NCI-H345 treated with DMSO at 0.1 percent for 48 hours (cell line): ENCODE data around the gene EFCAB5.
"Not testable (repeated sequence)": the region's sequence is repeated elsewhere in the genome, so short reads cannot be mapped to it uniquely, and the experiment has no call there.

Source experiments
- DNase-seq: peaks from one replicate; lab custom pipeline; 2025; ENCODE audit not compliant: unreplicated experiment; lab: John Stamatoyannopoulos, UW

Gene EFCAB5

DNA sequence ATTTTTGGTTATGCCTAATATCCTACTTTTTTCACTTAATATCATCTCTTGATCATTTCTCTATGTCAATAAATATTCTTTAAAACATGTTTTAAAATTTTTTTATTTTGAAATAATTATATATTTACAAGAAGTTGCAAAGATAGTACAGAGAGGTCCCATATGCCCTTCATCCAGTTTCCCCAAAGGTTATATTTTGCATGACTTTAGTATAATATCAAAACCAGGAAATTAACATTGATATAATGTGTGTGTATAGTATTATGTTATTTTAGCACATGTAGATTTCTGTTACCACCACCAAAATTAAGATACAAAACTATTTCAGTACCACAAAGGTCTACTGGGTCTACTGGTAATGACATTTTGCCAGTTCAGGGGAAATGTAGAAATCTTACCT, 60.7 kb downstream of the EFCAB5 start:
- DNase-seq, result no peak

DNA sequence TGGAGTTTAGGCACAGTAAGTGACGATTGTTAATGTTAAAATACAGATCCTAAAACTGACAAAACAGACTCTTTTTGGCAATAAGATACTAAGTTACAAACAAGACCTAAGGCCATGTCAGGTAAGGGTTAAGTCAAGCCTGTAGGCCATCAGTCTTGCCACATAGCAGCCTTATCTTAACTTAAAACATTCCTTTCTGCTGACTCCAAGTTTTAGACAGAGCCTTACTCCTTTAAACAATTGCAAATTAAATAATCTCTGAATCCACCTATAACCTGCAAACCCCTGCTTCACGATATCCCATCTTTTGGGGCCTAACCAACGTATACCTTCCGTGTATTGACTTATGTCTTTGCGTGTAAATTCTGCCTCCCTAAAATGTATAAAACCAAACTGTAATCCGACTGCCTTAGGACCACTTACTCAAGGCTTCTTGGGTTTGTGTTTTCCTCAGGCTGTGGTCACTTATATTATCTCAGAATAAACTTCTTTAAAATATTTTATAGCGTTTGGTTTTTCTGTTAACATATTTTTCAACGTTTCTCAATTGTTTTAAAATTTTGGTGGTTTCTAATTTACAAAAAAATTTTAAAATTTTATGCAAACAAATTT, 64.4 kb downstream of the EFCAB5 start:
- DNase-seq, result no peak

DNA sequence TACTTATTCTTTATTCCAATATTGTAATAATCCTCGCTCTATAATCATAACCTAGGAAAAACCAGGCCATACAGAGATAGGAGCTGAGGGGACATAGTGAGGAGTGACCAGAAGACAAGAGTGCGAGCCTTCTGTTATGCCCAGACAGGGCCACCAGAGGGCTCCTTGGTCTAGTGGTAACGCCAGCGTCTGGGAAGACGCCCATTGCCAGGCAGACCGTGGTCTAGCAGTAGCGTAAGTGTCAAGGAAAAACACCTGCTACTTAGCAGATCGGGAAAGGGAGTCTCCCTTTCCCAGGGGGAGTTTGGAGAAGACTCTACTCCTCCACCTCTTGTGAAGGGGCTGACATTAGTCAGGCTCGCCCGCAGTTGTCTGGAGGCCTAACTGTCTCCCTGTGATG, 70.5 kb downstream of the EFCAB5 start:
- not testable (repeated sequence) for DNase-seq

DNA sequence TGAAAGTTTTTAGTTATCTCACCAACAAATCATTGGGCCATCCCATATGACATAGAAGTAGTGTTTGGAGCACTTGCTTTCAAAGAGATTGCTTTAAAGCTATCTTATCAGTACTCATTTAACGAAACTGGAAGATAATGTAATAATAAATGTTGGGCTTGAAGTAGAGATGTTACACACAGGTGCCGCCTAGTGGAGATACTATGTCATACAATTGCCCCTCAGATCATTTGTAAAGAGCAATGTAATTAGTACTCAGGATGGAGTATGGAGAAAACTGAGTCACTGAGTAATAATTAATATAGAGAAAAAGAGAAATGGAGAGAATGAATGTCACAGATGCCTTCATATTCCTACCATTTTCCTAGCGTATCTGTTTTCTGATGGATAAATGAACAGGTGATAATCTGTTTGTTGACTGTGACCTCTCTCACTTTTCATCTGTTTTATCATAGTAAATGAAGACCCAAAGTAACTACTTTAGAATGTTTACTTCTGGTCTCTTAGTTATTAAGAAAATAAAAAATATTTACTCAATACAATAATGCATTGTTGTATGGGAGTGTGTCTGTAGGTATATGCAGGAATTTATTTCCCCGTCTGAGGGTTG, 80.4 kb downstream of the EFCAB5 start:
- peak; percentile 41 for DNase-seq

DNA sequence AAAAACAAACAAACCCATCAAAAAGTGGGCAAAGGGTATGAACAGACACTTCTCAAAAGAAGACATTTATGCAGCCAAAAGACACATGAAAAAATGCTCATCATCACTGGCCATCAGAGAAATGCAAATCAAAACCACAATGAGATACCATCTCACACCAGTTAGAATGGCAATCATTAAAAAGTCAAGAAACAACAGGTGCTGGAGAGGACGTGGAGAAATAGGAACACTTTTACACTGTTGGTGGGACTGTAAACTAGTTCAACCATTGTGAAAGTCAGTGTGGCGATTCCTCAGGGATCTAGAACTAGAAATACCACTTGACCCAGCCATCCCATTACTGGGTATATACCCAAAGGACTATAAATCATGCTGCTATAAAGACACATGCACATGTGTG, 83.9 kb downstream of the EFCAB5 start:
- DNase-seq, result not testable (repeated sequence)

DNA sequence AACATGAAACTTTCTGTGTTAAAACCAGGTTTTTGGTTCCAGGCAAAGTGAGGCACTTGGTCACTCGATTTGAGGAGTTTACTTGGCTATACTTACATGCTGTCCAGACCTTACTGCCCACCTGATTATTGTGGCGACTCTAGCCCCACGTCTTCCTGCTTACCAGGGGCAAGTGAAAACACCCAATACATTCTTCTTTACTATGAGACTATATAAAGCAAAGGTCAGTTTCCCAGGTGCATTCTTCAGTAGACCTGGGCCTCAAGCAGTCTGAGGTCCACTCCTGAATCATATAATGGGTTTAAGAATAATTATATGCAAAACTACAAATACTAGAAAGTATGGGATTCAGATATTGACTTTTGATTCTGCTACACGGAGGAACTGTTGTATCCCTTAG, 86.2 kb downstream of the EFCAB5 start:
- DNase-seq, result no peak

DNA sequence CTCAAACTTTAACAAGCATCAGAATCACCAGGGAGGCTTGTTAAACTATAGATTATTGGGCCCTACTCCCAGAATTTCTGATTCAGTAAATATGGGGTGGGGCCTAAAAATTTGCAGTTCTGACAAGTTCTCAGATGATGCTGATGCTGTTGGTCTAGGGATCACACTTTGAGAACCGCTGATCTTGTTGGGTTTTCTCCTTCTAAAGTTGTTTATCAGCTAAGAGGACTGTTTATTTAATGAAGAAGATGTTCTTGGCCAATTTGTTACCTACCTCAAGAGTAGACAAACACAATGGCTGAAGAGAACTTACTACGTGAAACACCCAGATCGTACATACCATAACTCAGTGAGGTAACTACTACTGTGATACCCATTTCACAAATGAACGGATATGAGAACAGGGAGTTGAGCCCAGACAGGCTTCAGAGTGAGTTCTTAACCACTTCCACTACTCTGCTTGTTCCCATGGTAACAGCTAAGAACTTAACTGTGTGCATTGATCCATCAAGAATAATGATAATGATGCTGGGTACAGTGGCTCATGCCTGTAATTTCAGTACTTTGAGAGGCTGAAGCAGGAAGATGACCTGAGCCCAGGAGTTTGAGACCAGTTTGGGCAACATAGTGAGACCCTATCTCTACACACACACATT, 89.9 kb downstream of the EFCAB5 start:
- DNase-seq, result no peak

DNA sequence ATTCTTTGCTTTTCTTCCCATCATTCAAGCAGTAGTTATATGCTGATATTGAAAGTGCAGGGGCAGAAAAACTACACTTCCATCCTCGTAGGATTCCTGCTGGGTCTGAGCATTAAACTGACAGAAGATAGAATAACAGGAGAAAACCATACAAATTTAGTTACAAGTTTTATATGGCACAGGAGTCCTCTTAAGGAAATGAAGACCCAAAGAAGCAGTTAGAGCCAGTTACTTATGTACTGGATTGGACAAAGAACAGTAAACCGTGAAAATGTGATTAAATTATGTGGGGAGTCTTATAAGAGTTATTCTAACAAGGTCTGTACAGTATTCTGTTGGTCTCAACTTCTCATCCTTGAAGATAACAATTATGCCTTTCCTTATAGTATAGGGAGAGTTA, 93.9 kb downstream of the EFCAB5 start:
- DNase-seq, result no peak

DNA sequence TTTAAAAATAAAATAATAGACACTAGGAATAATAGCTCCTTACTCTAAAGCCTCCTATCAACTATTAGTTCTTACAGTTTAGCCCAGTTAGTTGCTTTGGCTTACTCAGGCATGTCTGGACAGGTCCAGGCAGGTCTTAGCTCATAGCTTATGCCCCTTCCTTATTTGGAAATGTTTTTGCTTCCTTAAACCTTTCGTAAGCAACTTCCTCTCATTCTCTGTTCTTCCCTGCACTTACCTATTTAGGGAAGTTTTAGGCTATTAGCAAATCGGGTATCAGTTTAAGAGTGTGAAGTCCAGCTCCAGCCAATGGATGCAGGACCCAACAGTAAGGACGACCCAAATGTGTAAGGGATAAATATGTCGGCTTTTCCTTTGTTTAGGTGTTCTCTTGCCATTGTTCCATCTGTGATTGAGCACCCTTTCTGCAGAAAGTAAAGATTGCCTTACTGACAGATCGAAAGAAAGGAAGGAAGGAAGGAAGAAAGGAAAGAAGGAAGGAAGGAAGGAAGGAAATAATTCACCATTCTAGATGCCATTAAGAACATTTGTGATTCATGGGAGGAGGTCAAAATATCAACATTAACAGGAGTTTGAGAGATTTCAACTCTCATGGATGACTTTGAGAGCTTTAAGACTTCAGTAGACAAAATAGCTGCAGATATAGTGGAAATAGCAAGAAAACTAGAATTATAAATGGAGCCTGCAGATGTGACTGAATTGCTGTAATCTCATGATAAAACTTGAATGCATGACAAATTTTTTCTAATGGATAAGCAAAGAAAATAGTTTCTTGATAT, 99.5 kb downstream of the EFCAB5 start:
- DNase-seq, result not testable (repeated sequence)

DNA sequence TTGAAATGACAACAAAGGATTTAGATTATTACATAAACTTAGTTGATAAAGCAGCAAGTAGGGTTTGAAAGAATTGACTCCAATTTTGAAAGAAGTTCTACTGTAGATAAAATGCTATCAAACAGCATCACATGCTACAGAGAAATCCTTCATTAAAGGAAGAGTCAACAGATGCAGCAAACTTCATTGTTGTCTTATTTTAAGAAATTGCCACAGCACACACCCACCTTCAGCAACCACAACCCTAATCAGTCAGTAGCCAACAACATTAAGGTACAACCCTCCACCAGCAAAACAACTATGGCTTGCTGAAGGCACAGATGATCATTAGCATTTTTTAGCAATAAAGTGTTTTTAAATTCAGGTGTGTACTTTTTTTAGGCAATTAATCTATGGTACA, 100.1 kb downstream of the EFCAB5 start:
- no peak for DNase-seq

DNA sequence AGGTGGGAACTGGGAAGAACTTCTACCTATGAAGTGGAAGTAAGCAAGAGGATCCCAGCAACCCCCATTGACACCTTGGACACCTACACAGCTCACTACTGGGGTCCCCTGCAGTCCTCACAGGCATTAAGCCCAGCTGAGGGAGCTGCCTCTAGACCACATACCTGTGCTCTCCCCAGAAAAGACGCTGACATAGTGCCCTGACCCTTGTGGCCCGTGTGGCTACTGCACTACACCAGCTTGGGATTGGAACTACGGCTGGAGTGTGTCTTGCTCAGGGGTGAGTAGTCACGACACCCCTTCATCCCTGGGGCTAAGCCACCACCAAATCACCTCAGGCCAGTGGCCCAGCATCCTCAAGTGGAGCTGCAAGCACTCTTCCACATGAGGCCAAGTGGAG, 120.9 kb downstream of the EFCAB5 start:
- no peak for DNase-seq

DNA sequence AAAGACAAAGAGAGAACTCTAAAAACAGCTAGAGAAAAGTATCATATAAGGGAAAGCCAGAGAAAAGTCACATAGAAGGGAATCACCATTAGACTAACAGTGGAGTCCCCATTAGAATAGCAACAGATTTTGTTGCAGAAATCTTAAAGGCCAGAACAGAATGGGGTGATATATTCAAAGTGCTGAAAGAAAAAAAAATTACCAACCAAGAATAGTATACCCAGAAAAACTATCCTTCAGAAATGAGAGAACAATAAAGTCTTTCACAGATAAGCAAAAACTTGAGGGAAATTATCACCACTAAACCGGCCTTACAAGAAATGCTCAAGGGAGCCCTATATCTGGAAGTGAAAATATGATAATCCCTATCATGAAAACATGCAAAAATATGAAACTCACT, 123.3 kb downstream of the EFCAB5 start:
- no peak for DNase-seq

DNA sequence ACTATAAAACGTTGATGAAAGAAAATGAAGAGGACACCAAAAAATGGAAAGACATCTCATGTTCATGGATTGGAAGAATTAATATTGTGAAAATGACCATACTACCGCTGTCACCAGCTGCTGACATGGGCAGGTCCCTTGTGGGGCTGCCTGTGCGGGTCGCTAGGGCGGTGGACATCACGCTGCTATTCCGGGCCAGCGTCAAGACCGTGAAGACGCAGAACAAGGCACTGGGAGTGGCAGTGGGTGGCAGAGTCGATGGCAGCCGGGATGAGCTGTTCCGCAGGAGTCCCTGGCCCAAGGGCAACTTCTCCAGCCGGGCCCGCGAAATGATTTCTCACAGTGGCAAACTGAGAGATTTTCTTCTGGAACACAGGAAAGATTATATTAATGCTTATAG, 127.0 kb downstream of the EFCAB5 start:
- DNase-seq, result no peak

DNA sequence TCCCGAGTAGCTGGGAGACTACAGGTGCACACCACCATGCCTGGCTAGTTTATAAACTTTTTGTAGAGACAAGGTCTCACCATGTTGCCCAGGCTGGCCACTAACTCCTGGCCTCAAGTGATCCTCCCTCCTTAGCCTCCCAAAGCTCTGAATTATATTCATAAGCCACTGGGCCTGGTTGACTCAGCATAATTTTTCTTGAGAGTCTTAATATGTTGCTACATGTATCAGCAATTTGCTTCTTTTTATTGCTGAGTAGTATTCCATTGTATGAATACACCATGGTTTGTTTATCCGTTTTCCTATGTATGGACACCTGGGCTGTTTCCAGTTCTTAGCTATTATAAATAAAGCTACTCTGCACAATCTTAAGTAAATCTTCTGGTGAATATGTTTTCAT, 132.8 kb downstream of the EFCAB5 start:
- DNase-seq, result no peak

DNA sequence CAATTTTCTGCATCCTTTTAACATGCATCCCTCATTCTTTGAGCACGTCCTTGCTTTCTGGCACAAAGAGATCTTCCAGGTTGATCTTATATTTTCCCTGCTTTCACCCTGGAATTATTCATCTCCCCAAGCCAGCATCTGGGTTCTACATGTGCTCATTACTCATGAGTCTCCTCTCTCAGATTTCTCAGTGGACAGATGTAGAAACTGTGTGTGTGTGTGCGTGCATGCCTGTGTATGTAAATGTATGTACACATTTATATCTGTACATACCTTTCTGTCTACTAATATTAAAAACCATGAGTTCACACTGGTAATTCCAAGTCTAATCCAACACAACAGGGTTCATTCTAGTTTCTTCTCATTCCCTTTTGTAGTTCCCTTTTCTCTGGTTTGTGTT, 133.3 kb downstream of the EFCAB5 start:
- DNase-seq, result no peak

DNA sequence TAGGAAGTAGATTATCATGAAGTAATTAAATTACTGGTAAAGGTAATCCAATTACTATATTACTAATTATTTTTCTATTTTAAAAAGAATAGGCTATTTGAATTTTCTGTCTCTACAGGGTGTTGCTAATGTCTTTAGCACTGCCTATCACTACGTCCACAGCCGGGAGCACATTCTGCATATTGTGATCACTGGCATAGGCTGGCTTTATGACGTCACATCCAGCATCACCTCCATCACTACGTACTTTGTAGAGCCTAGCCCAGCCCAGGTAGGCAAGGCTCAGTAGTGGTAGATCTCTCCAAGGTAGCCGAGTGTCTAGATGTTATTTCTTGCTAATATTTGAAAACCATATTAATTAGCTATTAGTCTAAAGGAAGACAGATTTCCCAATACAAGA, 141.3 kb downstream of the EFCAB5 start:
- DNase-seq, result no peak

DNA sequence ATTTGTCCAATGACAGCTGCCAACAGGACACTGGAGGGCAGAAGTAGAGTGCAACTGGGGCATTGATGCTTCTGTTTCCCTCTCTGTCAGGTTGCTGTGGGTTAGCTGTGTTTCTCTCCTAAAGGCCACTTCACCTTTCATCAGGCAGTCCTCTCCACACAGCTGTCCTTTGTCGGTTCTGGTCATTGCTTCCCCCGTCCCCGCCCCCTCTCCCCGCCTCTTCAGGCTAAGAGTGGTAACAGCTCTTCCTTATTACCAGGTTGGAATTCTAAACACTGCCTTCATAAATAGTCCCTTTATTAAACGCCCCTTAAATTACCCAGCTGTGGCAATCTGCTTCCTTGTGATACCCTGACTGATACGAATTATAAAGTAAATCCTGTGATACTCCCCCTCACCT, 143.4 kb downstream of the EFCAB5 start:
- DNase-seq, result no peak

DNA sequence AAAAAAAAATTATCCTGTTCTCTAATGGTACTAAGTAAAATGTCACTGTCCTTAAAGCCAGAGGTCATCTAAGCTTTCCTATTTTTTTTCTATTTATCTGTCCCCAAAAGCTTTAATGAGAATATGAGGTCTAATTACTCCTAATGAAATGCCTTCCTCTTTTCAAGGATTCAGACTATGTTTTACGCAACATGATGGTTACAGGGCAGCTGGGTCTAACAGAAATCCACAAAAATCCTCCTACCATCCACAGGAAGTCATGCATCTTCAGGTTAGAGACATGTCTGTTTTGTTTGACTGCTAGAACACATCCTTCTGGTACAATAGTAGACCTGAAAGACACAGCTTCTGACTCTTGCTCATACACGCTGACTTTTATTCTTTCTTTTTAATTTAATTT, 145.5 kb downstream of the EFCAB5 start:
- no peak for DNase-seq

DNA sequence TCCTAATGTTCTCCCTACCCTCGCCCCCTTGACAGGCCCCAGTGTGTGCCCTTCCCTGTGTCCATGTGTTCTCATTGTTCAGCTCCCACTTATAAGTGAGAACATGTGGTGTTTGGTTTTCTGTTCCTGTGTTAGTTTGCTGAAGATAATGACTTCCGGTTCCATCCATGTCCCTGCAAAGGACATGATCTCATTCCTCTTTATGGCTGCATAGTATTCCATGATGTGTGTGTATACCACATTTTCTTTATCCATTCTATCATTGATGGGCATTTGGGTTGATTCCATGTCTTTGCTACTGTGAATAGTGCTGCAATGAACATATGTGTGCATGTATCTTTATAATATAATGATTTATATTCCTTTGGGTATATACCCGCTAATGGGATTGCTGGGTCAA, 146.0 kb downstream of the EFCAB5 start:
- not testable (repeated sequence) for DNase-seq

DNA sequence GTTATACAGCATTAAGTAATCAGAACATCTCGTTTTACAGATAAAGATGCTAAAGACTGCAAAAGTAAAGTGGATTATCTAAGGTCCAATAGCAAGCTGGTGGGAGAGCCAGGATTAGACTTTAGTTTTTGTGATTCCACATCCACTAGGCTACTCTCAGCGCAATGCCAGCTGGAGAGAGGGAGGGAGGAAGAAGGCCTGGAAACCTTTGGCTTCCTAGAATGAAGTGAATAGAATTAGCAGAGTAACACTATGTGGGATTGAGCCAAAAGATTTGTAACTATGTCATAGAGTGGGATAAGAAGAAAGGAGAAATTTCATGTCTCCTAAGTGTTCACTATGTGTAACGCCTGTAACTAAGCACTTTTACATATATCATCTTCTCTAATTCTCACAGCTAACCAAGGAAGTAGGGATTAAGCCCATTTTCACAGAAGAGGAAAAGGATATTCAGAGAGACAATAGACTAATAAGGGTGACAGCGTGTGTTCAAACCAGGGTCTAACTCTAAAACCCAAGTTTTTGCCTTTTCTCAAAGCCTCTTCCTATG, 149.8 kb downstream of the EFCAB5 start:
- DNase-seq, result no peak

DNA sequence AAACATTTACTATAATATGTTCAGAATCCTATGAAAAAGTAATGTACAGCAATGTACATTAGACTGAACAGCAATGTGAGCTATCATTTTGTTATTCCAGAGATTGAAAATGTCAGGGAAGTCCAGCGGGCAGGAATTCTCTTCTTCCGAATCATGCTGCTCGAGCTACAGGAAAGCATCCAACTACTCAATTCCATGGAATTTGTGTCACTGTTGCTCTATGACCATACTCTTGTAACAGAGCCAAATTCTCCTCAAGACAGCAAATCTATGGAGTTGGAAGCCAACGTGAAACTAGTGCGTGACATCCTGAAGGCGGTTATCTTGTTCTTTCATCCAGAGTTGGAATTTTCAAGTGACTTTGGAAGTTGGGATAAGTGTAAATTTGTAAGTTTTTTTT, 150.3 kb downstream of the EFCAB5 start:
- DNase-seq, result no peak

DNA sequence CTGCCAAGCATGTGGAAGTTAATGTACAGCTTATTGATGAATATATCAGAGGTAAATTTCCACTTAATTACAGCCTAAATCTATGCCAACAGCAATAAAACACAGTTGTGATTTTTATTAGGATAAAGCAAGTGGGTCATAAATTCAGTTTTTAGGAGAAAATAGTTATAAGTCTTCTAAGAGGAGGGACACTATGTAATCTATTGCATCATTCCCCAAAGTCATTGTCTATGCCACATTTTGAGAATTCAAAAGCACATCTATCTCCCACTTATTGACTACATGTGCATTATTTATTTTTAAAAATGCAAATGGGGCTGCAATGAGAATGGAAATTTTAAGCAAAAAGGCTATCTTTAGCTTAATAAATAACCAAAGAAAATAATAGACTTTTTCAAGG, 151.5 kb downstream of the EFCAB5 start:
- DNase-seq, result no peak
